HL-60 (cell line): Measurements from ENCODE around the gene CDH6.

Experiments used
- GABPA ChIP-seq: IDR thresholded peaks from 2 replicates; pipeline ENCODE4 v1.6.1; 2012; ENCODE audit warnings: low read depth
- SPI1 ChIP-seq: IDR thresholded peaks from 2 replicates; pipeline ENCODE4 v1.6.1; 2012; ENCODE audit warnings: low read depth, mild to moderate bottlenecking, borderline replicate concordance
- TF ChIP-seq, protein P1 (sequence below): IDR thresholded peaks from one replicate; pipeline ENCODE4 v1.5.1; 2011; ENCODE audit warnings: low read length, control low read depth, inconsistent platforms; ENCODE audit not compliant: insufficient read depth

DNA sequence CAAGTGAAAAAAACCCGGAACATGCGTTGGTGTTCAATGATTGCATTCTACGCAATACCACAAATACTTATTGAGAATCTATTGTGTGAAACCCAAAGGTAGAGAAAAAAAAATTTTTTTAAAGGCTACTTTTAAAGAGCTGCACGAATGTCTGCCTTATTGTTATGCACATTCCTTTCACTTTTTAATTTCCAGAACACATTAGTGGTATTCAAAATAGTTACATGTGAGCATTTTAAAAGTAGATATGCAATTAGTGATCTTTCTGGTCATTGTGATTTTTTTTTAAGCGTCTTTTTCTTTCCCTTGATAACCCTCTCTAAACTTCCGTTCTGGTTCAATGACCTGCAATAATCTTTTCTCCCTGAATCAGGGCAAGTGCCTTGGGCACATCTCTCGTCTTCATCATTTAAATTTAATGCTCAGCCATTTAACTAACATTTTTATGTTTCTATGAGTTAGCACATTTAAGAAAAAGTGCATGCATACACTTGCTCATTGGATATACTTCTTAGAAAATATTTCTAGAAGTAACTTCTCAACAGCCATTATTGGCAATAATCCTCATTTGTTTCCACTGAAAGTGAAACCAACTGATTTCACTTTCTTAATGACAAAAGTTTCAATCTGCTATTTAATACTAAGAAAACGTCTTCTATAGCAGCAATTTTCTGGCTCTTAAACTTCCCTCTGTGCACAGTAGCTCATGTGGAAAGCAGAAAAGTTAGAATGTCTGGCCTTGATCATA is 80.3 kb downstream of the CDH6 start:
- TF ChIP-seq, protein P1, sequence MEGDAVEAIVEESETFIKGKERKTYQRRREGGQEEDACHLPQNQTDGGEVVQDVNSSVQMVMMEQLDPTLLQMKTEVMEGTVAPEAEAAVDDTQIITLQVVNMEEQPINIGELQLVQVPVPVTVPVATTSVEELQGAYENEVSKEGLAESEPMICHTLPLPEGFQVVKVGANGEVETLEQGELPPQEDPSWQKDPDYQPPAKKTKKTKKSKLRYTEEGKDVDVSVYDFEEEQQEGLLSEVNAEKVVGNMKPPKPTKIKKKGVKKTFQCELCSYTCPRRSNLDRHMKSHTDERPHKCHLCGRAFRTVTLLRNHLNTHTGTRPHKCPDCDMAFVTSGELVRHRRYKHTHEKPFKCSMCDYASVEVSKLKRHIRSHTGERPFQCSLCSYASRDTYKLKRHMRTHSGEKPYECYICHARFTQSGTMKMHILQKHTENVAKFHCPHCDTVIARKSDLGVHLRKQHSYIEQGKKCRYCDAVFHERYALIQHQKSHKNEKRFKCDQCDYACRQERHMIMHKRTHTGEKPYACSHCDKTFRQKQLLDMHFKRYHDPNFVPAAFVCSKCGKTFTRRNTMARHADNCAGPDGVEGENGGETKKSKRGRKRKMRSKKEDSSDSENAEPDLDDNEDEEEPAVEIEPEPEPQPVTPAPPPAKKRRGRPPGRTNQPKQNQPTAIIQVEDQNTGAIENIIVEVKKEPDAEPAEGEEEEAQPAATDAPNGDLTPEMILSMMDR, result no peak
- TF ChIP-seq SPI1 (no peak), GABPA (no peak)
